Activated T-cell treated with anti-CD3 and anti-CD28 coated beads for 4 hours (primary cell): ENCODE measurements around the gene EIF5.
"Not testable (repeated sequence)": the region's sequence is repeated elsewhere in the genome, so short reads cannot be mapped to it uniquely, and the experiment has no call there.

Experiments used
- DNase-seq: peaks from one replicate; pipeline ENCODE4 v3.0.0-alpha.2; 2020

EIF5 gene

GRCh38 chr14:103339561-103339960, 5.5 kb downstream of the EIF5 start:
- no peak for DNase-seq

DNA sequence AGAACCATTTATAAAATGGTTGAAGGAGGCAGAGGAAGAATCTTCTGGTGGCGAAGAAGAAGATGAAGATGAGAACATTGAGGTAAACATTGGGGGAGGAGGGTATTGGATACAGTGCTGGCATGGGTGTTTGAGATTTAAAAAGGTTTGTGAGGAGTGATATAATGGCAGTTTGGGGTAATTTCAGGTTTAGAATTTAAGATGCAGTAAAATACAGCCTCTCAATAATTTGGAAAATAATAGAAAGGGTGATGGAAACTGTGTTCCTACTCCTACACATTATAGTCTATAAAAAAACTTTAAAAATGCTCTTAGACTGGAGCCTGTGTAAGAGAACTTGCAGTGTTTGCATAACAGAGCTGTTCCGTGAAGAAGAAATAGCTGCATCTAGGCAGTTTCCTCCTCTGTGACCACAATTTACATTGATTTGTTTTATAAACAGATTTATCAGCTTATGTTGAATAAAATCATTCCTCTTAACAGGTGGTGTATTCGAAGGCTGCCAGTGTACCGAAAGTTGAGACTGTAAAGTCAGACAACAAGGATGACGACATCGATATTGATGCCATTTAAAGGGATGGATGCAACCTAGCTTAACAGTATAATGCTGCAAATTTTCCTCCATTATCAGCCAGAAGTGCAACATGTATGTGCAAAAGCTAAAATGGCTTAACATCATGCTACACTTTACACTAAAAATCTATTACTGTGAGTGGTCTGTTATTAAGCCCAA, 6.6 kb downstream of the EIF5 start:
- DNase-seq, result no peak

DNA sequence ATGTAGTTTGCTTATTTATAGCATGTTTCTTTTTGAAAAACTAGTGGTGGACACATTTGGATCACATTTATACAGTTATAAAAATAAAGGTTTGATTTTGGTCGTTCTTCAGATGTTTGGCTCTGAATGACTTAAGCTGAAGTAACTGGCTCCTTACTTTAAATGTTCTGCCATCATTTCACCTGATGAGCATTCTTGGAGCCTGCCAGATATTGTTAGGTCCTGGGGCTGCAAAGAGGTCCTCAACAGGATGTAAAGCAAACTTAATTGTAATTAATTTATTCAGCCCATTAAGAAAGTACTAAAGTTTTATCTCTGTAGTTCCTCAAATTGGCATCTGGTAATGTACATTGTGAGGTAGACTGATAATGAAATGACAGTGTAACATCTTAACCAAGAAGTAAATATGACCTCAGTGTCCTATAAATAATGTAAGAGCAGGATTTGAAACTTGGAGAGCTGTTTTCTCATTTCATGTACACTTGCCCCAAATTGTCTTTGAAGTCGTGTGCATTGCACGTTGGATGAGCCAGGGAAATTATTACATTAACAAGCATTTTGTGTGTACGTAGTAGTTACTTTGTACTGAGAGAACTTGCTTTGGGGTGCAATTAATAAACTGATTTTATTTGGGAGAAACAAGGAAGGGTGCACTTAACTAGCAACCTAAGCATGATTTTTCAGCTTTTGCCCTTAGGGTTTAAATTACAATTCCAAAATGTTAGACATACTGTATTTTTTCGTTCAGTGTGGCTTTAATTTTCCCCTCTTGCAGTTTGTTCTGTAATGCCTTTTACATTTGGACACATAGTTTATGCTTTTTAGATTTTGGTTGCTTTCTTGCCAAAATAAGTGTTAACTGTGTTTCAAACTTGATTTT, 7.5 kb downstream of the EIF5 start:
- no peak for DNase-seq

GRCh38 chr14:103343164-103343879, 9.3 kb downstream of the EIF5 start:
- no peak for DNase-seq

- no peak for DNase-seq
Observed at GRCh38 chr14:103343905-103344797, 10.1 kb downstream of the EIF5 start.

DNA sequence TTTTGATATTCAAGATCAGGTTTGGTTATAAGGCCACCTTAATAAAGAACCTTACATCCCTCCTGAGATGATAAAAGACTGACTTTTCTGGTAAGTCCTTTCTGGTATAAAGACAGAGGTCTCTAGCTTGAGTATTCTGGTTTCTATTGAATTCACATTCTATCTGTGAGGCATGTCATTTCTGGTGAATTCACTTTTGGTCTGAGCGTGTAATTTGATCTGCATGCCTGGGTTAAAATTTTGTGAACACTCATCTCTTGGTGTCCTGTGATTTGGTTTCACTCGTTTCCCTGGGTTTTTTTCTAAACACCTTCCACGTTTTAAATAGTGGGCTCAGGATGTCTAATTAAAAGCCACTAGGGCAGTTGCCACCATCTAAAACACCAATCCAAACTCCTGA, 12.2 kb downstream of the EIF5 start:
- DNase-seq, result no peak

- DNase-seq, result no peak
Observed at GRCh38 chr14:103347091-103347815, 13.2 kb downstream of the EIF5 start.

GRCh38 chr14:103348154-103348553, 14.1 kb downstream of the EIF5 start:
- no peak for DNase-seq

DNA sequence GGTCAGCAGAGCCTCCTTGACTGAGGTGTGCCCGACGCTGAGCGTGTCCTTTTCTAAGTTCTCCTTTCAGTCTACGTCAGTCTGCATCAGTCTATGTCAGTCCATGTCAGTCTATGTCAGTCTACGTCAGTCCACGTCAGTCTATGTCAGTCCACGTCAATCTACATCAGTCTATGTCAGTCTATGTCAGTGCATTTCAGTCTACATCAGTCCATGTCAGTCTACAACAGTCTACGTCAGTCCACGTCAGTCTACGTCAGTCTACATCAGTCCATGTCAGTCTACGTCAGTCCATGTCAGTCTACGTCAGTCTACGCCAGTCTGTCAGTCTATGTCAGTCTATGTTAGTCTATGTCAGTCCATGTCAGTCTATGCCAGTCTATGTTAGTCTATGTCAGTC, 15.9 kb downstream of the EIF5 start:
- DNase-seq, result no peak

DNA sequence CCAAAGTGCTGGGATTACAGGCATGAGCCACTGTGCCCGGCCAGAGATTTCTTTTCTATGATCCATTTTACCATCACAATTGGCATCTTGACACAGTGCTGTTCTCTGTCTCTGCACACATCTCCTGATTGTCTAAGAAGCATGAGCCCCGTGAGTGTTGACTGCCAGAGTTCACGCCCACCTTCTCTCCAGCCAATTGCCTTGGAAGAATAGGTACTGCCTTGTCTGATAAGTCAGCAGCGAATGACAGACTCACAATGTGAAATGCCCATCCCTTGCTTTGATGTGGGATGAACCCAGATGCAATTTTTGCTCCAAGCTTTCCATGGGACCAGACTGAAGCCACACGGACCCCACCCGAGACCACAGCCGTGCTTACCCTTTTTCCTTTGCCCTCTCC, 19.3 kb downstream of the EIF5 start:
- no peak for DNase-seq

DNA sequence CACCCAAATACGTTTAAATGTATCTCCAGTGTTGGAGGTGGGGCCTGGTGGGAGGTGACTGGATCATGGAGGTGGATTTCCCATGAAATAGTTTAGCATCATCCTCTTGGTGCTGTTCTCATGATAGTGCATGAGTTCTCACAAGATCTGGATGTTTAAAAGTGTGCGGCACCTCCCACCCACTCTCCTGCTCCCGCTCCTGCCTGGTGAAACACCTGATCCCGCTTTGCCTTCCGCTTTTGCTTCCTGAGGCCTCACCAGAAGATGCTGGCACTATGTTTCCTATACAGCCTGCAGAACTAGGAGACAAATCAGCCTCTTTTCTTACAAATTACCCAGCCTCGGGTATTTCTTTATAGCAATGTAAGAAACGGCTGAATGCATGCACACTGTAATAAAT, 20.1 kb downstream of the EIF5 start:
- DNase-seq, result no peak

GRCh38 chr14:103356024-103356682, 22.1 kb downstream of the EIF5 start:
- no peak for DNase-seq

GRCh38 chr14:103357552-103357951, 23.5 kb downstream of the EIF5 start:
- not testable (repeated sequence) for DNase-seq

- DNase-seq, result no peak
Observed at GRCh38 chr14:103360548-103360947, 26.5 kb downstream of the EIF5 start.

- no peak for DNase-seq
Observed at GRCh38 chr14:103361867-103362266, 27.8 kb downstream of the EIF5 start.

DNA sequence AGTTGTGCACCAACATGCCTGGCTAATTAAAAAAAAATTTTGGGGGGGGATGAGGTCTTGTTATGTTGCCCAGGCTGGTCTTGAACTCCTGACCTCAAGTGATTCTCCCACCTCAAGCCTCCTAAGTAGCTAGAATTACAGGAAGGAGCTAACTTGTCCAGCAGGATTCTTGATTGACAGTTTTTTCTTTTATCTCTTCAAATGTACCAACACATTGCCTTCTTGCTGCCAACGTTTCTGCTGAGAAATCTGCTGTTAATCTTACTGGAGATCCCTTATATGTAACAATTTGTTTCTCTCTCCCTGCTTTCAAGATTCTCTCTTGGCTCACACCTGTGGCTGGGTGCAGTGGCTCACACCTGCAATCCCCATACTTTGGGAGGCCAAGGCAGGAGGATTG, 28.7 kb downstream of the EIF5 start:
- no peak for DNase-seq

- DNase-seq, result no peak
Observed at GRCh38 chr14:103366741-103367140, 32.7 kb downstream of the EIF5 start.

DNA sequence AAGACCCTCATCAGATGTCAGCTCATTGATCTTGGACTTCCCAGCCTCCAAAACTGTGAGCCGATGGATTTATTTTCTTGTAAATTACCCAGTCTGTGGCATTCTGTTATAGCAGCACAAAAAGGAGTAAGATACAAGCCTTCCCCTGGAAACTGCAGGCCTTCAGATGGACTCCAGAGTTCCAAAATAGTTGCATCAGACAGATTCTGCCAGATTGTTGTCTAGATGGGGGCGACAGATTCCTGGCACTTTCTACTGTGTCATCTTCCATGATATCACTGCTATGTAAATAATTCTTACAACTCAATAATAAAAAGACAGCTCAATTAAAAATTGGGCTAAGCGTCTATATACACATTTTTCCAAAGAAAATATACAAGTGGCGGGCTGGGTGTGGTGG, 34.0 kb downstream of the EIF5 start:
- no peak for DNase-seq

- no peak for DNase-seq
Observed at GRCh38 chr14:103370087-103370486, 36.0 kb downstream of the EIF5 start.

GRCh38 chr14:103372017-103372416, 38.0 kb downstream of the EIF5 start:
- DNase-seq, result no peak
